NB4 (cell line): Measurements from ENCODE around the gene KIDINS220.
A peak's percentile ranks its signal among the peaks of the same experiment; 100 is the strongest.

Experiments used
- DNase-seq: peaks from one replicate; pipeline ENCODE4 v3.0.0; 2010; ENCODE audit warnings: low read depth
- H3K4me3 ChIP-seq: one replicate; pipeline ENCODE4 v1.5.1; 2011; ENCODE audit warnings: mild to moderate bottlenecking, low read depth, low read length, moderate library complexity
- MYC ChIP-seq: IDR thresholded peaks from 2 replicates; pipeline ENCODE4 v1.6.1; 2011; ENCODE audit warnings: low read depth, low read length
- POLR2A ChIP-seq: IDR thresholded peaks from 2 replicates; pipeline ENCODE4 v1.6.1; 2011; ENCODE audit warnings: mild to moderate bottlenecking; ENCODE audit not compliant: insufficient read length; ENCODE audit errors: extremely low read depth
- TF ChIP-seq, protein P1 (sequence below): IDR thresholded peaks from 2 replicates; pipeline ENCODE4 v1.6.1; 2011; ENCODE audit warnings: low read depth, low read length
- TF ChIP-seq, protein P2 (sequence below): IDR thresholded peaks from one replicate; pipeline ENCODE4 v1.5.1; 2012; ENCODE audit warnings: low read depth, low read length

KIDINS220 gene

DNA sequence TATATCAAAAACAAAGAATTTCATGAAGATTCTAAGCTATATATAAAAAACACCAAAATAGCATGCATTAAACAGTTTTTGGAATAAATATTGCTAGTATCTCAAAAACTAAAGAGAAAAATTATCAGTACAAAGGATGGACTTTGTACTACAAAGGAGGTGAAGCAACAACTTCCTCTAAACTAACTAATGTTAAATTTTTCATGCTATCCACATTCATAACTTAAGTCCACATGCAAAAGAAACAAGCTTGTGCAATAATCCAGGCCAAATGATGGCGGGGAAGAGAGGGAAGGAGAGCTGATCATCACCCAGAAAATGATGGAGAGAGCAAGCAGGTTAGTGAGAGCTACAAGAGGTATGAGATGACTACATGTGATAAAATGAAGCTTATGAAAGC lies 70.1 kb downstream of the KIDINS220 start:
- no peak for DNase-seq
- TF ChIP-seq POLR2A (no peak), MYC (no peak)
- TF ChIP-seq, protein P1, sequence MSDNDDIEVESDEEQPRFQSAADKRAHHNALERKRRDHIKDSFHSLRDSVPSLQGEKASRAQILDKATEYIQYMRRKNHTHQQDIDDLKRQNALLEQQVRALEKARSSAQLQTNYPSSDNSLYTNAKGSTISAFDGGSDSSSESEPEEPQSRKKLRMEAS: no peak
- TF ChIP-seq, protein P2, sequence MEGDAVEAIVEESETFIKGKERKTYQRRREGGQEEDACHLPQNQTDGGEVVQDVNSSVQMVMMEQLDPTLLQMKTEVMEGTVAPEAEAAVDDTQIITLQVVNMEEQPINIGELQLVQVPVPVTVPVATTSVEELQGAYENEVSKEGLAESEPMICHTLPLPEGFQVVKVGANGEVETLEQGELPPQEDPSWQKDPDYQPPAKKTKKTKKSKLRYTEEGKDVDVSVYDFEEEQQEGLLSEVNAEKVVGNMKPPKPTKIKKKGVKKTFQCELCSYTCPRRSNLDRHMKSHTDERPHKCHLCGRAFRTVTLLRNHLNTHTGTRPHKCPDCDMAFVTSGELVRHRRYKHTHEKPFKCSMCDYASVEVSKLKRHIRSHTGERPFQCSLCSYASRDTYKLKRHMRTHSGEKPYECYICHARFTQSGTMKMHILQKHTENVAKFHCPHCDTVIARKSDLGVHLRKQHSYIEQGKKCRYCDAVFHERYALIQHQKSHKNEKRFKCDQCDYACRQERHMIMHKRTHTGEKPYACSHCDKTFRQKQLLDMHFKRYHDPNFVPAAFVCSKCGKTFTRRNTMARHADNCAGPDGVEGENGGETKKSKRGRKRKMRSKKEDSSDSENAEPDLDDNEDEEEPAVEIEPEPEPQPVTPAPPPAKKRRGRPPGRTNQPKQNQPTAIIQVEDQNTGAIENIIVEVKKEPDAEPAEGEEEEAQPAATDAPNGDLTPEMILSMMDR: no peak
- no peak overlapping the region for H3K4me3 ChIP-seq

DNA sequence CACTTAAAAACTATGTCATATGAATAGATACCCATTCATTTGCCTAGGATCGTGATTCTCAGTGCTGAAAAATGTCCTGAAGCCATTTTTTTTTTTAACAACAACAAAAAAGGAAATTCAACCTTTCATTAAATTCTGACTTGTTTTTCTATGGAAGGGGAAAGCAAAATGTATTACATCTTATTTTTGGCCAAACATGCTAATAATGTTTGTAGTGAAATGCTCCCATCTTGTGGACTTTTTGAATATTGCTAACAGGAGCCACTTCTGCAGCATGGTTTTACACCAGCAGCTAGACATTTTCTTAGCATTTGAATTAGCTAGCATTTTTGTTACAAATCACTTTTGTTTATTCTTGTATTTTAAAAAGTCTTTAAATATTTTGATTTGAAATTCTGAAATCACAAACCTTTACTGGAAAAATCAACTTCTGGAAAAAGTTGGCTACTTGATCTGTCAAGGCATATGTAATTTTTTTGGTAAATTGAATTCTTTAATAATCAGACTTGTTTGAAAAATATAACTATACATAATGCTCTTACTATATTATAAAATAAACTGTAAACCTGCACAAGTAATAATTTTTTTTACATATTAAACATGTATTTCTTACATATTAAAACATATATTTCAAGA lies 75.8 kb downstream of the KIDINS220 start:
- TF ChIP-seq, protein P2: peak; percentile 37
- TF ChIP-seq, protein P1: no peak
- TF ChIP-seq MYC: no peak
- TF ChIP-seq POLR2A: no peak
- no peak overlapping the region for H3K4me3 ChIP-seq
- DNase-seq: peak; percentile 55

DNA sequence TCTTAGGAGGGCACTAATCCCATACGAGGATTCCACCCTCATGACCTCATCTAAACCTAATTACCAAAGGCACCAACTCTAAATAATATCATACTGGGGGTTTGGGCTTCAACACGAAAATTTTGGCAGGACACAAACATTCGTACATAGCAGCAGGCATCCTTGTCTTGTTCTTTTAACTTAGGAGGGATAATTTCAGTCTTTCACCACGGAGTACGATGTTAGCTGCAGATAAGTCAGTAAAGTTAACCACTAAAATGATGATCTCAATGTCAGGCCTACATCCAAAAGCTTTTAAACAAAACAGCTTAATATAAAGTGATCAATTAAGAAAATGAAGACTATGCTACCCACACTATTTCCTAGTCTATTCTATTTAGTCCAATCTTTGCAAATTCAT lies 80.7 kb downstream of the KIDINS220 start:
- no peak for DNase-seq
- no peak overlapping the region for H3K4me3 ChIP-seq
- TF ChIP-seq MYC (no peak), POLR2A (no peak)
- TF ChIP-seq, protein P2: no peak
- TF ChIP-seq, protein P1: no peak

DNA sequence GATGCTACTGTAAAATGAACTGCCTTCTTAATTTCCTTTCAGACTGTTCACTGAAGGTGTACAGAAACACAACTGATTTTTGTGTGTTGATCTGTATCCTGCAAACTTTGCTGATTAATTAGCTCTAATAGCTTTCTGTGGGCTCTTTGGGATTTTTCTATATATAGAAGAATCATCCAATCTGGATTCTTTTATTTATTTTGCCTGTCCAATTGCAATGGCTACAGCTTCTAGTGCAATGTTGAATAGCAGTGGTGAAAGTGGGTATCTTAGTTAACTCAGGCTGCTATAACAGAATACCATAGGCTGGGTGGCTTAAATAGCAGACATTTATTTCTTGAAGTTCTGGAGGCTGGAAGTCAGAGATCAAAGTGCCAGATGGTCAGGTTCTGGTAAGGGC lies 81.2 kb downstream of the KIDINS220 start:
- H3K4me3 ChIP-seq: no peak overlapping the region
- TF ChIP-seq MYC: no peak
- TF ChIP-seq POLR2A: no peak
- TF ChIP-seq, protein P2: no peak
- TF ChIP-seq, protein P1: no peak
- no peak for DNase-seq

DNA sequence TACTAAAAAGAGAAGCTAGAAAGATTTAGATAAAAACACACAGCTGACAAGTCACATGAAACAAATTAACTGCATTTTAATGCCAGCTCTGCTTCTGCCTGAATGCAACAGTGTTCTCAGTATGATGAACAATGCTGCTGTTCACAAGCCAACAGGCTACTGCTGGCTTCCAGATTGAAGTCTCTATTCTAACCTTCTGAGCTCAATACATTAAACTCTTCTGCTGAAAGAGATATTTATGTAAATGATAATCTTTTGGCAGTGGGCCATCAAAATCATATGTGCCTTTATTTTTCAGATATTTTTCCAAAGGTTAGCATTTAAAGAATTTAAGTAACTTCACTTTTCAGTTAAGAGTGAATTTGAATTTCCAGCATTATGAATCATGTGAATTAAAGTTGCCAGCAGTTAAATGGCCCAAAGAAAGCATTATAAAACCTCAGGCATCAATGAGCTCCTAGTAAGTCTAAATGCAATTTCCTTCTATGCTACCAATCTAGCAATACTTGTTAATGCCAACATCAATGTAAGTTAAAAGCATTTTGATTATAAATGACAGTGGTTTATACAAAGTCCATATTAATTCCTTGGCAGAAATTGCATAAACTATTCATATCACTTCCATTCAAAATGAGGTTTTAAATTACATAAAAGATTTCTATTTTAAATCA lies 83.2 kb downstream of the KIDINS220 start:
- no peak overlapping the region for H3K4me3 ChIP-seq
- DNase-seq: no peak
- TF ChIP-seq, protein P1: no peak
- TF ChIP-seq, protein P2: no peak
